Measurements from ENCODE around the gene FUBP1. TPM values are rescaled to one million over a fixed set of nuclear protein-coding genes. Genes with fewer than 3 reads are reported as not detected.

FUBP1 gene
- total and polyA plus RNA-seq, 8 donors, result 21.7 to 81.5 (median 47.6) TPM

- H3K4me3 ChIP-seq, result peak overlapping the region; percentile 52 to 76 (median 62)
- WGBS, 2 donors, result 0% methylated on average over 34 of the region's 34 CpGs
- peak; percentile 62 to 80 (median 68) for ATAC-seq
- no peaks in the 10 kb centered on the region for H3K9me3 ChIP-seq
- H3K4me1 ChIP-seq, result peaks cover 4 to 28% (median 21%) of the 10 kb centered on the region in 3 donors
- H3K27me3 ChIP-seq, result no peaks in the 10 kb centered on the region
- H3K36me3 ChIP-seq, result no peaks in the 10 kb centered on the region
- intact Hi-C loops (cut with DNase I), result loop anchor here in 1 of 3 donors (5.0 kb wide), 1 partner anchor 134 kb away; no protein-coding TSS in a partner anchor
- no peak for TF ChIP-seq CTCF (IDR thresholded peaks at IDR 0.05)
- peak overlapping the region; percentile 93 to 99 (median 96) for H3K27ac ChIP-seq
- DNase-seq, result peak in 3 of 6 donors; percentile 65 to 81 (median 74)
- no peak for FAIRE-seq
Observed at GRCh38 chr1:77978293-77978968, 441 bp downstream of the FUBP1 start.

- intact Hi-C loops (cut with DNase I), result loop anchor here in 1 of 3 donors (5.0 kb wide), 1 partner anchor 134 kb away; no protein-coding TSS in a partner anchor
- FAIRE-seq, result no peak
- Histone ChIP-seq H3K4me3 (peak overlapping the region; percentile 52 to 76 (median 62)), H3K4me1 (peaks cover 4 to 28% (median 21%) of the 10 kb centered on the region in 3 donors), H3K36me3 (no peaks in the 10 kb centered on the region), H3K27ac (peak overlapping the region; percentile 93 to 99 (median 96)), H3K9me3 (no peaks in the 10 kb centered on the region), H3K27me3 (no peaks in the 10 kb centered on the region)
- no peak for ATAC-seq
- 0% methylated on average over 5 of the region's 5 CpGs for WGBS, 2 donors
- TF ChIP-seq CTCF (IDR thresholded peaks at IDR 0.05), result no peak
- DNase-seq, result no peak
Observed at GRCh38 chr1:77977989-77978292, 931 bp downstream of the FUBP1 start.

- Histone ChIP-seq H3K36me3 (no peaks in the 10 kb centered on the region), H3K27me3 (no peaks in the 10 kb centered on the region), H3K4me3 (peak overlapping the region in 3 of 4 donors; percentile 61 to 76 (median 62)), H3K4me1 (peaks cover 4 to 28% (median 19%) of the 10 kb centered on the region in 3 donors), H3K9me3 (no peaks in the 10 kb centered on the region), H3K27ac (peak overlapping the region in 2 of 4 donors; percentile 98 to 99)
- intact Hi-C loops (cut with DNase I), result loop anchor here in 1 of 3 donors (5.0 kb wide), 1 partner anchor 136 kb away; no protein-coding TSS in a partner anchor
- DNase-seq, result no peak
- no peak for FAIRE-seq
- ATAC-seq, result no peak
- TF ChIP-seq CTCF (IDR thresholded peaks at IDR 0.05), result no peak
- WGBS, 2 donors, result 25 to 34% methylated on average over 13 of the region's 13 CpGs
Observed at GRCh38 chr1:77976433-77977076, 2.3 kb downstream of the FUBP1 start.

- no peak for TF ChIP-seq CTCF (IDR thresholded peaks at IDR 0.05)
- H3K4me1 ChIP-seq, result peaks cover 3 to 26% (median 16%) of the 10 kb centered on the region in 3 donors
- intact Hi-C loops (cut with DNase I), result loop anchor here in 1 of 3 donors (5.0 kb wide), 1 partner anchor 136 kb away; no protein-coding TSS in a partner anchor
- no peaks in the 10 kb centered on the region for H3K27me3 ChIP-seq
- H3K9me3 ChIP-seq, result no peaks in the 10 kb centered on the region
- peak overlapping the region in 2 of 4 donors; percentile 62 to 76 for H3K4me3 ChIP-seq
- peak overlapping the region in 2 of 4 donors; percentile 98 to 99 for H3K27ac ChIP-seq
- 10 to 13% methylated on average over 2 of the region's 2 CpGs for WGBS, 2 donors
- DNase-seq (no peak), FAIRE-seq (no peak), ATAC-seq (no peak)
- H3K36me3 ChIP-seq, result no peaks in the 10 kb centered on the region
Observed at GRCh38 chr1:77975907-77976306, 3.0 kb downstream of the FUBP1 start.
